HCT116 (cell line): ENCODE measurements around the gene EMX1. TPM values are rescaled to one million over a fixed set of nuclear protein-coding genes. Genes with fewer than 3 reads are reported as not detected.

ENCODE experiments used
- ATAC-seq: fragments of 200-7000 bp; cut with Tn5 transposase; 2 replicates; pipeline ENCODE4 v1.9.1; 2020; ENCODE audit warnings: mild to moderate bottlenecking, moderate library complexity
- BruUV-seq: library from RNA; stranded (reverse); fragments of 400-500 nt; replicated peaks from 2 replicates; lab custom pipeline; 2021; lab: Mats Ljungman, UMichigan
- CTCF ChIA-PET: fragments of 300-600 bp; sonication (Branson Sonifier 250); formaldehyde crosslinking; loops from one replicate; lab custom pipeline; 2021; ENCODE audit warnings: antibody characterized with exemption; lab: Charles Lee
- POLR2A ChIA-PET: fragments of 300-600, 350-600 bp; sonication (Branson Sonifier 250); formaldehyde crosslinking; loops from one replicate; lab custom pipeline; 2021; ENCODE audit warnings: antibody characterized with exemption; lab: Charles Lee
- RAD21 ChIA-PET, 2 experiments: fragments of 300-600 bp; sonication (Branson Sonifier 250); formaldehyde crosslinking; loops; one replicate each; lab custom pipeline; 2023; ENCODE audit warnings: low total read pairs in 2 of 2; ENCODE audit not compliant: uncharacterized antibody in 2 of 2, unreplicated experiment in 2 of 2, low non-redundant PET in 1 of 2; lab: Charles Lee
- DNase-seq: peaks from one replicate; pipeline ENCODE4 v3.0.0-alpha.2; 2010; ENCODE audit warnings: low read depth, low spot score
- H2AFZ ChIP-seq: fragments of 200-600 bp; shearing (Covaris generic), sonication (generic); 2 replicates; pipeline ENCODE4 v1.6.1; 2017; ENCODE audit warnings: low read depth, mixed run types, mixed read lengths, antibody characterized with exemption, low read length; ENCODE audit not compliant: poor library complexity, severe bottlenecking
- H3K27ac ChIP-seq: 2 replicates; pipeline ENCODE4 v1.5.1; 2012; ENCODE audit warnings: low read depth, low read length
- H3K27me3 ChIP-seq: fragments of 200-600 bp; sonication (generic); 2 replicates; pipeline ENCODE4 v1.6.1; 2016; ENCODE audit warnings: mixed run types, low read length, mixed read lengths; ENCODE audit not compliant: insufficient read depth
- H3K36me3 ChIP-seq, 2 experiments: fragments of 200-500 bp in 1 of 2; fragments of 200-600 bp in 1 of 2; sonication (Bioruptor generic) in 1 of 2; sonication (generic) in 1 of 2; 2 replicates each; pipeline versions ENCODE4 v1.5.1 to v1.6.1; 2014 to 2016; ENCODE audit warnings: low read length in 2 of 2, inconsistent platforms in 1 of 2, mixed read lengths in 1 of 2, mixed run types in 1 of 2; ENCODE audit not compliant: insufficient read depth in 2 of 2, control insufficient read depth in 1 of 2
- H3K4me1 ChIP-seq, 2 experiments: fragments of 200-600 bp in 1 of 2; sonication (generic) in 1 of 2; 2 replicates each; pipeline versions ENCODE4 v1.5.1 to v1.6.1; 2012 to 2017; ENCODE audit warnings: low read length in 2 of 2, inconsistent platforms in 1 of 2, mild to moderate bottlenecking in 1 of 2, mixed read lengths in 1 of 2, mixed run types in 1 of 2, moderate library complexity in 1 of 2; ENCODE audit not compliant: insufficient read depth in 2 of 2, control insufficient read depth in 1 of 2
- H3K4me2 ChIP-seq: fragments of 200-600 bp; sonication (generic); 2 replicates; pipeline ENCODE4 v1.6.1; 2017; ENCODE audit warnings: mixed run types, low read length, mixed read lengths
- H3K4me3 ChIP-seq, 2 experiments: fragments of 200-600 bp in 1 of 2; sonication (generic) in 1 of 2; replicated peaks in 1 of 2; 2 replicates each; pipeline ENCODE4 v1.5.1; 2011 to 2016; ENCODE audit warnings: low read length in 2 of 2, control low read depth in 1 of 2, low read depth in 1 of 2, mild to moderate bottlenecking in 1 of 2, mixed read lengths in 1 of 2, mixed run types in 1 of 2
- H3K79me2 ChIP-seq: fragments of 200-600 bp; sonication (generic); 2 replicates; pipeline ENCODE4 v1.6.1; 2017; ENCODE audit warnings: mild to moderate bottlenecking, mixed run types, low read length, moderate library complexity, mixed read lengths; ENCODE audit not compliant: insufficient read depth
- H3K9ac ChIP-seq: fragments of 200-600 bp; sonication (generic); 2 replicates; pipeline ENCODE4 v1.6.1; 2016; ENCODE audit warnings: low read length, mixed read lengths
- H3K9me2 ChIP-seq: fragments of 200-600 bp; sonication (generic), shearing (Covaris generic); 2 replicates; pipeline ENCODE4 v1.6.1; 2017; ENCODE audit warnings: mixed run types, mild to moderate bottlenecking, moderate library complexity; ENCODE audit not compliant: insufficient read depth
- H3K9me3 ChIP-seq, 2 experiments: fragments of 200-500 bp in 1 of 2; fragments of 200-600 bp in 1 of 2; sonication (Bioruptor generic) in 1 of 2; sonication (generic) in 1 of 2; 2 replicates each; pipeline ENCODE4 v1.6.1; 2014 to 2017; ENCODE audit warnings: low read length in 2 of 2, mixed read lengths in 2 of 2, inconsistent platforms in 1 of 2, low read depth in 1 of 2, mild to moderate bottlenecking in 1 of 2, mixed run types in 1 of 2, moderate library complexity in 1 of 2; ENCODE audit not compliant: control insufficient read depth in 1 of 2, insufficient read depth in 1 of 2
- H4K20me1 ChIP-seq: fragments of 200-600 bp; sonication (generic), shearing (Covaris generic); 2 replicates; pipeline ENCODE4 v1.6.1; 2017; ENCODE audit warnings: mixed run types, mild to moderate bottlenecking, moderate library complexity; ENCODE audit not compliant: insufficient read depth
- CBX3 ChIP-seq: IDR thresholded peaks from 2 replicates; pipeline ENCODE4 v1.6.1; 2012; ENCODE audit warnings: low read depth
- CEBPB ChIP-seq: IDR thresholded peaks from 2 replicates; pipeline ENCODE4 v1.6.1; 2012; ENCODE audit warnings: low read depth
- CTCF ChIP-seq, 3 experiments: fragments of 200-600 bp in 1 of 3; sonication (generic) in 1 of 3; IDR thresholded peaks in 2 of 3; conservative IDR thresholded peaks in 1 of 3; 2 replicates each; pipeline ENCODE4 v1.5.1; 2012 to 2017; ENCODE audit warnings: low read depth in 2 of 3, low read length in 2 of 3, antibody characterized with exemption in 1 of 3, borderline replicate concordance in 1 of 3, control low read depth in 1 of 3, mild to moderate bottlenecking in 1 of 3, mixed read lengths in 1 of 3, mixed run types in 1 of 3, moderate library complexity in 1 of 3; ENCODE audit not compliant: insufficient read depth in 1 of 3
- ELF1 ChIP-seq: IDR thresholded peaks from 2 replicates; pipeline ENCODE4 v1.6.1; 2012; ENCODE audit warnings: low read depth, borderline replicate concordance
- EZH2 ChIP-seq: fragments of 200-600 bp; sonication (generic); IDR thresholded peaks from 2 replicates; pipeline ENCODE4 v1.6.1; 2017; ENCODE audit warnings: antibody characterized with exemption, mixed run types
- EZH2phosphoT487 ChIP-seq: fragments of 200-600 bp; IDR thresholded peaks from 2 replicates; pipeline ENCODE4 v1.6.1; 2018; ENCODE audit warnings: antibody characterized with exemption, borderline replicate concordance
- FOSL1 ChIP-seq: IDR thresholded peaks from 2 replicates; pipeline ENCODE4 v1.6.1; 2012; ENCODE audit warnings: low read depth
- JUND ChIP-seq: IDR thresholded peaks from 2 replicates; pipeline ENCODE4 v1.6.1; 2012
- POLR2A ChIP-seq: IDR thresholded peaks from 2 replicates; pipeline ENCODE4 v1.7.0; 2011; ENCODE audit warnings: borderline replicate concordance; ENCODE audit not compliant: insufficient read depth, insufficient read length; ENCODE audit errors: extremely low read depth
- POLR2AphosphoS5 ChIP-seq: IDR thresholded peaks from 2 replicates; pipeline ENCODE4 v1.6.1; 2011; ENCODE audit warnings: mild to moderate bottlenecking, low read depth, low read length, moderate library complexity
- RAD21 ChIP-seq: IDR thresholded peaks from 2 replicates; pipeline ENCODE4 v1.6.1; 2012; ENCODE audit warnings: low read depth, mild to moderate bottlenecking
- SIN3A ChIP-seq: IDR thresholded peaks from 2 replicates; pipeline ENCODE4 v1.6.1; 2012; ENCODE audit warnings: low read depth
- SRF ChIP-seq: IDR thresholded peaks from 2 replicates; pipeline ENCODE4 v1.6.1; 2012; ENCODE audit warnings: low read depth
- TCF7L2 ChIP-seq: IDR thresholded peaks from 2 replicates; pipeline ENCODE4 v1.7.0; 2011; ENCODE audit warnings: borderline replicate concordance, inconsistent platforms; ENCODE audit not compliant: insufficient read depth, insufficient read length; ENCODE audit errors: extremely low read depth
- YY1 ChIP-seq: IDR thresholded peaks from 2 replicates; pipeline ENCODE4 v1.6.1; 2011; ENCODE audit warnings: low read length, low read depth, moderate library complexity, mild to moderate bottlenecking; ENCODE audit not compliant: insufficient replicate concordance; ENCODE audit errors: extremely low read depth
- ZFX ChIP-seq: fragments of 450-650 bp; IDR thresholded peaks from 2 replicates; pipeline ENCODE4 v1.6.1; 2017
- ZNF274 ChIP-seq: fragments of 200-500 bp; sonication (Bioruptor generic); IDR thresholded peaks from 2 replicates; pipeline ENCODE4 v1.6.1; 2014; ENCODE audit warnings: mild to moderate bottlenecking, low read depth, low read length, inconsistent platforms
- intact Hi-C: fragments of 100-400 bp; cut with micrococcal nuclease; formaldehyde crosslinking; loops from 2 replicates; pipeline ENCODE4 v1.10.0; 2022
- total RNA-seq: library from RNA; stranded (reverse); gene quantifications from one replicate; pipeline ENCODE4 v1.2.1, GENCODE V29; 2021; ENCODE audit not compliant: unreplicated experiment
- TF ChIP-seq, protein P1 (sequence below): IDR thresholded peaks from 2 replicates; pipeline ENCODE4 v1.6.1; 2012
- TF ChIP-seq, protein P2 (sequence below): IDR thresholded peaks from 2 replicates; pipeline ENCODE4 v1.6.1; 2012; ENCODE audit warnings: low read depth

Gene EMX1
- total RNA-seq, 1 experiment from 2014 or later: 3.1 TPM

DNA sequence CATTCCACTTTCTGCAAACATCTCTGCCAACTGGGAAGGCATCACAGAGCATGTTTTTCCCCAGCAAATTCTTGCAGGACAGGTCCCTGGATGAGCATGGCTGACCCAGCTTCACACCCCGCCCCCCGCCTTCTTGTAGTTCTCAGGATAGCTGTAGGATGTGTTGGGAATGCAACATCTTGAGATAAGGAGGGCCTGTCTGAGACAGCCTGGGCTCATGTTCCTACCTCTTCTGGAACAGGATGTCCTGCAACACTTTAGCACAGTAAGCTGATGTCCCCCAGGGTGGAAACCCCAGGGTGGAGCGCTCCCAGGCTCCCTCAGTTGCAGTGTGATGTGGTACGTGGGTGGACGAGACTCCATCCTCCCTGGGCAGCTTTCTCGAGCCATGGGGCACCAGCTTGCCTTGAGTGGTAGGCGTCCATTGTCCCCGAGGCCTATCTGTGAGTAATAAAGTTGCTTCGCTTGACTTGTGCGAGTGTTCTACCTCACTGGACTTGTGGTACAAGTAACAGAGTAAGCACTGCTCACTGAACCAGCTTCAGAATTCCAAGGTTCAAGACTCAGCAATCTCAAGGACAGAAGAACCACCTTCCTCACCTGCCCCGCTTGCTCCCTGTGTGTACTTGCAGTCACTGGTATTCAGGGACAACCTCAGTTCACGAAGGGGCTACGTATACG, 48.6 kb downstream of the EMX1 start:
- H3K27me3 ChIP-seq: no peaks in the 10 kb centered on the region
- H3K4me2 ChIP-seq: no peak overlapping the region
- intact Hi-C loops: no loop called here
- DNase-seq: no peak
- TF ChIP-seq CEBPB (no peak), RAD21 (no peak), SIN3A (no peak), EZH2 (no peak), ZFX (no peak), POLR2AphosphoS5 (no peak), EZH2phosphoT487 (no peak), ELF1 (no peak), SRF (no peak), JUND (no peak), FOSL1 (no peak), POLR2A (no peak), TCF7L2 (no peak), CTCF (IDR thresholded peaks at IDR 0.05 in 2 of 3, conservative IDR thresholded peaks at IDR 0.05 in 1 of 3; ENCODE audit: borderline replicate concordance in 1 of 3, insufficient read depth in 1 of 3, low read depth in 2 of 3, low read length in 2 of 3) (no peak), ZNF274 (no peak), YY1 (no peak), CBX3 (no peak)
- TF ChIP-seq, protein P1, sequence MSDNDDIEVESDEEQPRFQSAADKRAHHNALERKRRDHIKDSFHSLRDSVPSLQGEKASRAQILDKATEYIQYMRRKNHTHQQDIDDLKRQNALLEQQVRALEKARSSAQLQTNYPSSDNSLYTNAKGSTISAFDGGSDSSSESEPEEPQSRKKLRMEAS: no peak
- TF ChIP-seq, protein P2, sequence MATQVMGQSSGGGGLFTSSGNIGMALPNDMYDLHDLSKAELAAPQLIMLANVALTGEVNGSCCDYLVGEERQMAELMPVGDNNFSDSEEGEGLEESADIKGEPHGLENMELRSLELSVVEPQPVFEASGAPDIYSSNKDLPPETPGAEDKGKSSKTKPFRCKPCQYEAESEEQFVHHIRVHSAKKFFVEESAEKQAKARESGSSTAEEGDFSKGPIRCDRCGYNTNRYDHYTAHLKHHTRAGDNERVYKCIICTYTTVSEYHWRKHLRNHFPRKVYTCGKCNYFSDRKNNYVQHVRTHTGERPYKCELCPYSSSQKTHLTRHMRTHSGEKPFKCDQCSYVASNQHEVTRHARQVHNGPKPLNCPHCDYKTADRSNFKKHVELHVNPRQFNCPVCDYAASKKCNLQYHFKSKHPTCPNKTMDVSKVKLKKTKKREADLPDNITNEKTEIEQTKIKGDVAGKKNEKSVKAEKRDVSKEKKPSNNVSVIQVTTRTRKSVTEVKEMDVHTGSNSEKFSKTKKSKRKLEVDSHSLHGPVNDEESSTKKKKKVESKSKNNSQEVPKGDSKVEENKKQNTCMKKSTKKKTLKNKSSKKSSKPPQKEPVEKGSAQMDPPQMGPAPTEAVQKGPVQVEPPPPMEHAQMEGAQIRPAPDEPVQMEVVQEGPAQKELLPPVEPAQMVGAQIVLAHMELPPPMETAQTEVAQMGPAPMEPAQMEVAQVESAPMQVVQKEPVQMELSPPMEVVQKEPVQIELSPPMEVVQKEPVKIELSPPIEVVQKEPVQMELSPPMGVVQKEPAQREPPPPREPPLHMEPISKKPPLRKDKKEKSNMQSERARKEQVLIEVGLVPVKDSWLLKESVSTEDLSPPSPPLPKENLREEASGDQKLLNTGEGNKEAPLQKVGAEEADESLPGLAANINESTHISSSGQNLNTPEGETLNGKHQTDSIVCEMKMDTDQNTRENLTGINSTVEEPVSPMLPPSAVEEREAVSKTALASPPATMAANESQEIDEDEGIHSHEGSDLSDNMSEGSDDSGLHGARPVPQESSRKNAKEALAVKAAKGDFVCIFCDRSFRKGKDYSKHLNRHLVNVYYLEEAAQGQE: no peak
- TF ChIP-seq, all 23 proteins: peak for 0
- BruUV-seq: no TSS peak
- no peaks in the 10 kb centered on the region for H4K20me1 ChIP-seq
- H2AFZ ChIP-seq: no peak overlapping the region
- H3K27ac ChIP-seq: no peak overlapping the region
- CTCF ChIA-PET: no interaction called here
- no peaks in the 10 kb centered on the region for H3K79me2 ChIP-seq
- POLR2A ChIA-PET: no interaction called here
- no peak overlapping the region for H3K9ac ChIP-seq
- H3K4me1 ChIP-seq: no peaks in the 10 kb centered on the region
- no peaks in the 10 kb centered on the region for H3K9me2 ChIP-seq
- RAD21 ChIA-PET: interaction anchor here in 1 of 2 experiments (0.6 kb wide), 1 partner anchor 37 kb away, joined by 3 read pairs; no protein-coding TSS in a partner anchor
- no peaks in the 10 kb centered on the region for H3K9me3 ChIP-seq
- no peak for ATAC-seq
- H3K36me3 ChIP-seq: no peaks in the 10 kb centered on the region
- no peak overlapping the region for H3K4me3 ChIP-seq
